Endothelial cell of umbilical vein (primary cell): ENCODE data around the gene EIF4A3. TPM values are rescaled to one million over a fixed set of nuclear protein-coding genes. Genes with fewer than 3 reads are reported as not detected.

Experiments used
- BruUV-seq: library from RNA; stranded (reverse); fragments of 400-500 nt; replicated peaks from 2 replicates; lab custom pipeline; 2021; lab: Mats Ljungman, UMichigan
- CTCF ChIA-PET: fragments of 300-600, 350-600 bp; sonication (Branson Sonifier 250); formaldehyde crosslinking; loops from one replicate; lab custom pipeline; 2021; ENCODE audit warnings: antibody characterized with exemption, inconsistent platforms; lab: Charles Lee
- POLR2A ChIA-PET: fragments of 300-600, 350-600 bp; sonication (Branson Sonifier 250); formaldehyde crosslinking; loops from one replicate; lab custom pipeline; 2021; ENCODE audit warnings: antibody characterized with exemption, inconsistent platforms; lab: Charles Lee
- DNase-seq: peaks from one replicate; pipeline ENCODE4 v3.0.0-alpha.2; 2011; ENCODE audit warnings: low read depth, low spot score
- FAIRE-seq: peaks from 2 replicates; lab custom pipeline; 2011; peaks lifted over from hg19 to GRCh38; lab: Jason Lieb, UNC
- H2AFZ ChIP-seq: 2 replicates; pipeline ENCODE4 v1.6.0; 2012; ENCODE audit warnings: low read depth, low read length, control low read depth, inconsistent platforms
- H3K27ac ChIP-seq: 2 replicates; pipeline ENCODE4 v1.5.1; 2011; ENCODE audit warnings: low read depth, mild to moderate bottlenecking, control low read depth, low read length, moderate library complexity; ENCODE audit not compliant: insufficient read depth
- H3K27me3 ChIP-seq, 2 experiments: 2 replicates each; pipeline versions ENCODE4 v1.6.0 to v1.6.1; 2011; ENCODE audit warnings: low read length in 2 of 2, mixed read lengths in 1 of 2; ENCODE audit not compliant: control insufficient read depth in 2 of 2, insufficient read depth in 2 of 2
- H3K36me3 ChIP-seq, 2 experiments: 2 replicates in 1 of 2; 3 replicates in 1 of 2; pipeline ENCODE4 v1.5.1; 2011; ENCODE audit warnings: low read length in 2 of 2, mild to moderate bottlenecking in 1 of 2, moderate library complexity in 1 of 2; ENCODE audit not compliant: control insufficient read depth in 2 of 2, insufficient read depth in 2 of 2; ENCODE audit errors: extremely low read depth in 1 of 2
- H3K4me1 ChIP-seq: 3 replicates; pipeline ENCODE4 v1.5.1; 2011; ENCODE audit warnings: mild to moderate bottlenecking, low read length; ENCODE audit not compliant: control insufficient read depth, insufficient read depth; ENCODE audit errors: extremely low read depth
- H3K4me2 ChIP-seq: 2 replicates; pipeline ENCODE4 v1.6.1; 2011; ENCODE audit warnings: low read length, control low read depth, mixed read lengths; ENCODE audit not compliant: insufficient read depth
- H3K4me3 ChIP-seq, 3 experiments: fragments of 200-600 bp in 1 of 3; sonication (generic), shearing (Covaris generic) in 1 of 3; replicated peaks in 1 of 3; 2 replicates each; pipeline ENCODE4 v1.5.1; 2011 to 2016; ENCODE audit warnings: control low read depth in 3 of 3, low read length in 3 of 3, mild to moderate bottlenecking in 2 of 3, inconsistent platforms in 1 of 3, low read depth in 1 of 3, moderate library complexity in 1 of 3; ENCODE audit not compliant: insufficient read depth in 1 of 3
- H3K79me2 ChIP-seq: 2 replicates; pipeline ENCODE4 v1.6.0; 2012; ENCODE audit warnings: low read length, inconsistent platforms; ENCODE audit not compliant: control insufficient read depth, insufficient read depth
- H3K9ac ChIP-seq: replicated peaks from 2 replicates; pipeline ENCODE3; 2011; ENCODE audit warnings: low read length, control low read depth; ENCODE audit not compliant: insufficient read depth; ENCODE audit errors: extremely low read depth
- H3K9me1 ChIP-seq: replicated peaks from 3 replicates; pipeline ENCODE4 v1.6.0; 2011; ENCODE audit warnings: mild to moderate bottlenecking, low read length; ENCODE audit not compliant: control insufficient read depth, insufficient read depth; ENCODE audit errors: extremely low read depth
- H3K9me3 ChIP-seq: replicated peaks from 2 replicates; pipeline ENCODE4 v1.5.1; 2012; ENCODE audit warnings: low read length, inconsistent platforms; ENCODE audit not compliant: control insufficient read depth, insufficient read depth
- H4K20me1 ChIP-seq: replicated peaks from 2 replicates; pipeline ENCODE3; 2011; ENCODE audit warnings: mild to moderate bottlenecking, low read length; ENCODE audit not compliant: control insufficient read depth, insufficient read depth; ENCODE audit errors: extremely low read depth
- FOS ChIP-seq: IDR thresholded peaks from 2 replicates; pipeline ENCODE4 v1.6.1; 2011; ENCODE audit warnings: mild to moderate bottlenecking, low read length, moderate library complexity, borderline replicate concordance; ENCODE audit not compliant: insufficient read depth
- POLR2AphosphoS5 ChIP-seq: IDR thresholded peaks from 2 replicates; pipeline ENCODE4 v1.6.1; 2012; ENCODE audit warnings: low read depth, mild to moderate bottlenecking, control low read depth, low read length, moderate library complexity; ENCODE audit not compliant: insufficient read depth
- dilution Hi-C: fragments of 300-500 bp; cut with MboI; formaldehyde crosslinking; loops from one replicate; pipeline ENCODE4 v1.15.0; 2019; ENCODE audit warnings: low sequenced_read_pairs; ENCODE audit not compliant: extremely low pct_ligation_motif_present
- intact Hi-C: fragments of 100-400 bp; cut with micrococcal nuclease; formaldehyde crosslinking; loops from one replicate; pipeline ENCODE4 v1.10.0; 2022
- polyA plus RNA-seq, 4 experiments: library from polyadenylated mRNA; depleted of rRNA in 3 of 4; stranded (reverse) in 3 of 4; unstranded in 1 of 4; fragments of >200 nt; gene quantifications; 2 replicates each; pipeline versions ENCODE4 v1.2.1 to v1.2.3, GENCODE V29; 2011 to 2012; ENCODE audit warnings: missing spikeins in 1 of 4
- total RNA-seq: library from RNA; stranded (reverse); gene quantifications from 2 replicates; pipeline ENCODE4 v1.2.3, GENCODE V29; 2021
- TF ChIP-seq, protein P1 (sequence below): IDR thresholded peaks from 2 replicates; pipeline ENCODE4 v1.6.1; 2011; ENCODE audit not compliant: insufficient read depth, insufficient read length
- TF ChIP-seq, protein P2 (sequence below), 2 donors: IDR thresholded peaks; 1 replicate in 1 of 2; 2 replicates in 1 of 2; pipeline ENCODE4 v1.5.1; 2011; ENCODE audit warnings: low read length in 2 of 2, mild to moderate bottlenecking in 2 of 2, moderate library complexity in 2 of 2, control low read depth in 1 of 2, inconsistent platforms in 1 of 2, low read depth in 1 of 2; ENCODE audit not compliant: insufficient read depth in 1 of 2; ENCODE audit errors: extremely low read depth in 1 of 2

EIF4A3 gene
- total and polyA plus RNA-seq, 2 donors (not counting 3 experiments of a cell fraction or from before 2014, with no cell fraction given): 90.4 to 94.5 TPM

DNA sequence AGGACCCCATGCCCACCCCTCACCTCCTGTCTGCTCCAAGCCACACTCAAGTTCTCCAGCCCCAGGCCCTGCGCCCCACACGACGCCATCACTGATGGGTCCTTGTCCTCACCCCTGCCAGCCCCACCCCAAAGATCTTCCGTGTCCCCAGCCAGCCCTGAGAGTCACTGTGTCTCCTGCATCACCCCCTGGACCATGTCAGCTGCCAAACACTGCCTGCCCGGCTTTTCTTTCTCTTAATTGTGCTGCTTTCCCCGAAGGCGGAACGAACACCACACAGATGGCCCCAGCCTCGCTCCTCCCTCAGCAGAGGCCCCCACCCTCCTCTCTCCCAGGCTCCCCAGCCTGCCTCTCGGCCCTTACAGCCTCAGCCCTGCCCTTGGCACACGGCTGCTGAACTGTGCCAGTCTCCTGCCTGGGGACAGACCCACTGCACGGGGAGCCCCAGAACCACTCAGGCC, 50.3 kb downstream of the EIF4A3 start:
- ChIA-PET CTCF (no interaction called here), POLR2A (no interaction called here)
- H3K4me1 ChIP-seq: peaks cover 5% of the 10 kb centered on the region
- H3K36me3 ChIP-seq: no peaks in the 10 kb centered on the region
- DNase-seq: no peak
- H3K79me2 ChIP-seq: no peaks in the 10 kb centered on the region
- no peak overlapping the region for H2AFZ ChIP-seq
- no peak overlapping the region for H3K4me3 ChIP-seq
- H3K9ac ChIP-seq: no peak overlapping the region
- TF ChIP-seq FOS: no peak
- TF ChIP-seq, protein P1, sequence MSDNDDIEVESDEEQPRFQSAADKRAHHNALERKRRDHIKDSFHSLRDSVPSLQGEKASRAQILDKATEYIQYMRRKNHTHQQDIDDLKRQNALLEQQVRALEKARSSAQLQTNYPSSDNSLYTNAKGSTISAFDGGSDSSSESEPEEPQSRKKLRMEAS: no peak
- no peaks in the 10 kb centered on the region for H4K20me1 ChIP-seq
- intact Hi-C loops (no loop called here), dilution Hi-C loops (no loop called here)
- H3K9me1 ChIP-seq: no peaks in the 10 kb centered on the region
- BruUV-seq: no TSS peak
- H3K4me2 ChIP-seq: no peak overlapping the region
- no peak for FAIRE-seq
- no peak overlapping the region for H3K27ac ChIP-seq
- H3K27me3 ChIP-seq: no peaks in the 10 kb centered on the region
- H3K9me3 ChIP-seq: no peaks in the 10 kb centered on the region

DNA sequence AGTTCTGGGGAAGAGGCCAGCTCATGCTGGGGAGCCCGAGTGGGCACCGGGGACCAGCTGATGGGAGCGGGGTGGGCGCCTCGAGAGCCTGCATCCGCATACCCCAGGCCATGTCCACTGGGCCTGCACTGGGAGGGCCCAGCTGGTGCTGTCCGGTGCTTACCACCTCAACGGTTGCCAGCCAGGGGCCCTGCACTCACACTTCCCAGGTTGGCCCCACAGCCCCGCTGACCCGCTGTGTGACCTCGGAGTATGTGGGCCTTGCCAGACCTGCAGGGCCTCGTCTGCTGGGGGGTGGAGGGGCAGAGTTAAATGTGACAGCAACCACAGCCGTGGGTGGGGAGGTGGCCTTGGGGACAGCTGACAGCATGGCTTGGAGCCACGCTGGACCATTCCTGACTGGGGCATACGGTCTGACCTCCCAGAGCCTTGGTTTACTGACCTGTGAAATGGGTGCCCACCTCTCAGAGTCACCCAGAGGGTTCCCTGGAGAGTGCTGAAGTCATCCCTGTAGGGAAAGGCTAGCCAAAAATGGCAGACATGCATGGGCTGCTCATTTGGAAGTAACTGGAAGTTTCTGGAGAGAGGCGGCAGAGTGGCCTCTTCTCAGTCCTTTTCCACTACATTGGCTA, 51.0 kb downstream of the EIF4A3 start:
- dilution Hi-C loops: no loop called here
- ChIA-PET CTCF (interaction anchor here (0.9 kb wide), 1 partner anchor 13 kb away, joined by 5 read pairs; no protein-coding TSS in a partner anchor), POLR2A (no interaction called here)

More for the DNA sequence above, 51.0 kb downstream of the EIF4A3 start:
- H3K9me3 ChIP-seq: no peaks in the 10 kb centered on the region
- no peaks in the 10 kb centered on the region for H3K27me3 ChIP-seq
- DNase-seq (no peak), FAIRE-seq (no peak)
- no peaks in the 10 kb centered on the region for H4K20me1 ChIP-seq
- no peaks in the 10 kb centered on the region for H3K79me2 ChIP-seq
- no peak overlapping the region for H2AFZ ChIP-seq
- no peak overlapping the region for H3K4me2 ChIP-seq
- intact Hi-C loops: no loop called here
- no peak overlapping the region for H3K9ac ChIP-seq
- no peaks in the 10 kb centered on the region for H3K9me1 ChIP-seq
- no peak overlapping the region for H3K27ac ChIP-seq
- TF ChIP-seq FOS (no peak), POLR2AphosphoS5 (no peak)
- TF ChIP-seq, protein P2, sequence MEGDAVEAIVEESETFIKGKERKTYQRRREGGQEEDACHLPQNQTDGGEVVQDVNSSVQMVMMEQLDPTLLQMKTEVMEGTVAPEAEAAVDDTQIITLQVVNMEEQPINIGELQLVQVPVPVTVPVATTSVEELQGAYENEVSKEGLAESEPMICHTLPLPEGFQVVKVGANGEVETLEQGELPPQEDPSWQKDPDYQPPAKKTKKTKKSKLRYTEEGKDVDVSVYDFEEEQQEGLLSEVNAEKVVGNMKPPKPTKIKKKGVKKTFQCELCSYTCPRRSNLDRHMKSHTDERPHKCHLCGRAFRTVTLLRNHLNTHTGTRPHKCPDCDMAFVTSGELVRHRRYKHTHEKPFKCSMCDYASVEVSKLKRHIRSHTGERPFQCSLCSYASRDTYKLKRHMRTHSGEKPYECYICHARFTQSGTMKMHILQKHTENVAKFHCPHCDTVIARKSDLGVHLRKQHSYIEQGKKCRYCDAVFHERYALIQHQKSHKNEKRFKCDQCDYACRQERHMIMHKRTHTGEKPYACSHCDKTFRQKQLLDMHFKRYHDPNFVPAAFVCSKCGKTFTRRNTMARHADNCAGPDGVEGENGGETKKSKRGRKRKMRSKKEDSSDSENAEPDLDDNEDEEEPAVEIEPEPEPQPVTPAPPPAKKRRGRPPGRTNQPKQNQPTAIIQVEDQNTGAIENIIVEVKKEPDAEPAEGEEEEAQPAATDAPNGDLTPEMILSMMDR (IDR thresholded peaks at IDR 0.05; ENCODE audit: extremely low read depth in 1 of 2, insufficient read depth in 1 of 2, low read depth in 1 of 2, low read length in 2 of 2): no peak
- H3K4me1 ChIP-seq: peaks cover 4% of the 10 kb centered on the region
- no TSS peak for BruUV-seq
- H3K4me3 ChIP-seq: no peak overlapping the region
- no peaks in the 10 kb centered on the region for H3K36me3 ChIP-seq
